Stimulated activated CD4-positive, alpha-beta T cell treated with anti-CD3 and anti-CD28 coated beads, TNF-alpha, amount 100 ng/mL, for 48 hours (primary cell): ENCODE data around the gene SLC15A3.
"Not testable (repeated sequence)": the region's sequence is repeated elsewhere in the genome, so short reads cannot be mapped to it uniquely, and the experiment has no call there.

Source experiments
- DNase-seq, 3 donors: peaks; one replicate each; pipeline ENCODE4 v3.0.0-alpha.2; 2020; ENCODE audit warnings: low read depth in 3 of 3

The SLC15A3 gene

GRCh38 chr11:60914633-60915247 lies 37.2 kb downstream of the SLC15A3 start:
- no peak for DNase-seq

GRCh38 chr11:60913793-60914632 lies 38.0 kb downstream of the SLC15A3 start, which contains the start of gene TMEM109:
TMEM109 (plus strand) TSS chr11:60914158; CDS start chr11:60919694, 5,536 bp downstream.
- peak; percentile 71 to 82 (median 80) for DNase-seq

GRCh38 chr11:60912851-60913528 lies 39.0 kb downstream of the SLC15A3 start:
- no peak for DNase-seq

- DNase-seq = no peak
Observed at GRCh38 chr11:60912223-60912850, 39.6 kb downstream of the SLC15A3 start.

- DNase-seq = no peak
Observed at GRCh38 chr11:60910711-60911380, 41.1 kb downstream of the SLC15A3 start.

GRCh38 chr11:60910281-60910687 lies 41.7 kb downstream of the SLC15A3 start:
- no peak for DNase-seq

- not testable (repeated sequence) for DNase-seq
Observed at GRCh38 chr11:60909680-60910280, 42.2 kb downstream of the SLC15A3 start.

GRCh38 chr11:60908803-60909202 lies 43.2 kb downstream of the SLC15A3 start:
- no peak for DNase-seq

- DNase-seq = peak; percentile 97 to 99 (median 97)
Observed at GRCh38 chr11:60906132-60906972, 45.6 kb downstream of the SLC15A3 start, which contains the start of gene PRPF19. PRPF19 (minus strand) TSS chr11:60906585; CDS start chr11:60906382, 203 bp downstream.

GRCh38 chr11:60905551-60906113 lies 46.3 kb downstream of the SLC15A3 start:
- no peak for DNase-seq

GRCh38 chr11:60905047-60905446 lies 46.9 kb downstream of the SLC15A3 start:
- DNase-seq = no peak

GRCh38 chr11:60902625-60903024 lies 49.4 kb downstream of the SLC15A3 start:
- DNase-seq = no peak

GRCh38 chr11:60900673-60901404 lies 51.1 kb downstream of the SLC15A3 start:
- no peak for DNase-seq

- no peak for DNase-seq
Observed at GRCh38 chr11:60899977-60900376, 52.0 kb downstream of the SLC15A3 start.

- DNase-seq = no peak
Observed at GRCh38 chr11:60899046-60899936, 52.7 kb downstream of the SLC15A3 start.

- DNase-seq = no peak
Observed at GRCh38 chr11:60897496-60897895, 54.5 kb downstream of the SLC15A3 start.

GRCh38 chr11:60895687-60896086 lies 56.3 kb downstream of the SLC15A3 start:
- DNase-seq = no peak
